GM23338 (cell line): ENCODE measurements around the gene COBL. TPM values are rescaled to one million over a fixed set of nuclear protein-coding genes. Genes with fewer than 3 reads are reported as not detected.

Experiments used
- ATAC-seq: fragments of 200-7000 bp; cut with Tn5 transposase; 3 replicates; pipeline ENCODE4 v1.9.1; 2020
- DNase-seq: peaks from one replicate; pipeline ENCODE4 v3.0.0-alpha.2; 2015; ENCODE audit warnings: low spot score
- H2AFZ ChIP-seq: fragments of 200-600 bp; sonication (generic); 2 replicates; pipeline ENCODE4 v1.8.0; 2016; ENCODE audit warnings: antibody characterized with exemption, mild to moderate bottlenecking, moderate library complexity
- H3F3A ChIP-seq: fragments of 200-600 bp; sonication (generic); replicated peaks from 2 replicates; pipeline ENCODE4 v1.8.0; 2017; ENCODE audit warnings: antibody characterized with exemption, mixed run types, low read depth
- H3K27ac ChIP-seq: fragments of 200-600 bp; sonication (generic); 2 replicates; pipeline ENCODE4 v1.6.1; 2016; ENCODE audit warnings: low read depth
- H3K27me3 ChIP-seq: fragments of 200-600 bp; sonication (generic); 2 replicates; pipeline ENCODE4 v1.8.0; 2016; ENCODE audit warnings: mild to moderate bottlenecking, mixed run types, moderate library complexity; ENCODE audit not compliant: insufficient read depth
- H3K36me3 ChIP-seq: fragments of 200-600 bp; sonication (generic); 2 replicates; pipeline ENCODE4 v1.8.0; 2016; ENCODE audit warnings: mild to moderate bottlenecking; ENCODE audit not compliant: insufficient read depth
- H3K4me1 ChIP-seq: fragments of 200-600 bp; sonication (generic); 2 replicates; pipeline ENCODE4 v1.8.0; 2016; ENCODE audit warnings: mild to moderate bottlenecking, moderate library complexity; ENCODE audit not compliant: insufficient read depth
- H3K4me2 ChIP-seq: fragments of 200-600 bp; sonication (generic); 2 replicates; pipeline ENCODE4 v1.7.1; 2017; ENCODE audit warnings: mixed run types
- H3K4me3 ChIP-seq: fragments of 200-600 bp; sonication (generic); 2 replicates; pipeline ENCODE4 v1.6.1; 2016; ENCODE audit warnings: mixed run types
- H3K79me2 ChIP-seq: fragments of 200-600 bp; sonication (generic); replicated peaks from 2 replicates; pipeline ENCODE4 v1.8.0; 2017; ENCODE audit warnings: mild to moderate bottlenecking; ENCODE audit not compliant: insufficient read depth
- H3K9me2 ChIP-seq: fragments of 200-600 bp; sonication (generic); 2 replicates; pipeline ENCODE4 v1.8.0; 2017; ENCODE audit not compliant: insufficient read depth
- H4K20me1 ChIP-seq: fragments of 200-600 bp; sonication (generic); replicated peaks from 2 replicates; pipeline ENCODE4 v1.8.0; 2017; ENCODE audit warnings: mild to moderate bottlenecking; ENCODE audit not compliant: insufficient read depth
- H3K27ac Mint-ChIP-seq: 2 replicates; pipeline ENCODE4 v1.8.0; 2020; ENCODE audit warnings: inconsistent platforms, mild to moderate bottlenecking, moderate library complexity, mixed read lengths
- H3K27me3 Mint-ChIP-seq: 3 replicates; pipeline ENCODE4 v1.8.0; 2022; ENCODE audit warnings: low read depth, mild to moderate bottlenecking, moderate library complexity, mixed read lengths, inconsistent platforms; ENCODE audit not compliant: insufficient read depth, poor library complexity
- H3K36me3 Mint-ChIP-seq: 3 replicates; pipeline ENCODE4 v1.8.0; 2021; ENCODE audit warnings: low read depth, mild to moderate bottlenecking, inconsistent platforms, moderate library complexity, mixed read lengths
- H3K4me1 Mint-ChIP-seq: 3 replicates; pipeline ENCODE4 v1.8.0; 2020; ENCODE audit warnings: mild to moderate bottlenecking, inconsistent platforms, mixed read lengths
- H3K4me3 Mint-ChIP-seq: 3 replicates; pipeline ENCODE4 v1.8.0; 2021; ENCODE audit warnings: moderate library complexity, mild to moderate bottlenecking, inconsistent platforms, mixed read lengths
- H3K9me3 Mint-ChIP-seq: 3 replicates; pipeline ENCODE4 v1.8.0; 2020; ENCODE audit warnings: moderate library complexity, mild to moderate bottlenecking, inconsistent platforms, mixed read lengths
- EZH2 ChIP-seq: fragments of 200-600 bp; sonication (generic); IDR thresholded peaks from one replicate; pipeline ENCODE4 v1.8.0; 2017; ENCODE audit warnings: antibody characterized with exemption, mild to moderate bottlenecking, low read depth; ENCODE audit not compliant: unreplicated experiment
- EZH2phosphoT487 ChIP-seq: fragments of 200-600 bp; sonication (generic); IDR thresholded peaks from one replicate; pipeline ENCODE4 v1.8.1; 2018; ENCODE audit warnings: antibody characterized with exemption; ENCODE audit not compliant: unreplicated experiment
- STAT1 ChIP-seq: IDR thresholded peaks from one replicate; pipeline ENCODE4 v1.6.1; 2016; ENCODE audit warnings: antibody characterized with exemption; ENCODE audit not compliant: unreplicated experiment
- ZNF114 ChIP-seq: fragments of 250-450 bp; sonication (Bioruptor Pico); IDR thresholded peaks from 2 replicates; pipeline ENCODE4 v1.5.0; 2020; ENCODE audit warnings: mild to moderate bottlenecking, moderate library complexity
- polyA plus RNA-seq: library from polyadenylated mRNA; unstranded; fragments of >200 nt; fragmentation: Nextera tagmentation; extraction: Ambion mirVana; gene quantifications from 2 replicates; pipeline ENCODE4 v1.2.1, GENCODE V29; 2016
- total RNA-seq: library from RNA; depleted of rRNA; stranded (reverse); fragments of >200 nt; shearing (Covaris generic); gene quantifications from 2 replicates; pipeline ENCODE4 v1.2.3, GENCODE V29; 2014
- TF ChIP-seq, protein P1 (sequence below): IDR thresholded peaks from 2 replicates; pipeline ENCODE4 v1.6.1; 2016; ENCODE audit warnings: antibody characterized with exemption
- TF ChIP-seq, protein P2 (sequence below): fragments of 250-450 bp; sonication (Bioruptor Pico); IDR thresholded peaks from 2 replicates; pipeline ENCODE4 v1.5.0; 2020; ENCODE audit warnings: mild to moderate bottlenecking, moderate library complexity
- TF ChIP-seq, protein P3 (sequence below): IDR thresholded peaks from one replicate; pipeline ENCODE4 v1.6.1; 2018; ENCODE audit warnings: antibody characterized with exemption; ENCODE audit not compliant: unreplicated experiment

COBL gene
- total and polyA plus RNA-seq, 2 experiments from 2014 or later, result 18.3 to 51.9 TPM

DNA sequence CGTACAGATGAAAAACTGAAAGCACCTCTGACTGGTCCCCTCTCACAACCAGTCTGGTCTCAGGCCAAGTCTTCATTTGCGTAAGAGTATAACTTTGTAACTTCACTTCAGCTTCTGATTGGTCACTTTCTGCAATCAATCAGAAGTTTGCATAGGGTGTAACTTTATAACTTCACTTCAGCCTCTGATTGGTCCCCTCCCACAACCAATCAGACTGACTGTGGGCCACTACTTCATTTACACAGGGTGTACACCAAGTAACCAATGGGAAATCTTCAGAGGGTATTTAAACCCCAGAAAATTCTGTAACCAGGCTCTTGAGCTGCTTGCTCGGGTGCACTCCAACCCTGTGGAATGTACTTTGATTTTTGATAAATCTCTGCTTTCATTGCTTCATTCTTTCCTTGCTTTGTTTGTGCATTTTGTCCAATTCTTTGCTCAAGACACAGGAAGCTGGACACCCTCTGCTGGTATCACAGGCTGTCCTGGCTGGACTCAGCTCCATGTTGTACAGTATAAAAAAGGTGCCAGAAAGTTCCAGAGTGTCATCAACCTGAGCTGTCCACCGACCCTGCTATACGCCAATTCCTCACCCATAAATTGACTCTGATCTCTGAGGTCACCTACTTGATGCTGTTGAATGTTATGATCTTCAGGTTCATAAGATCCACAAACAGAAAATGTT lies 74.5 kb downstream of the COBL start:
- Mint-ChIP-seq H3K36me3 (no peaks in the 10 kb centered on the region), H3K4me3 (no peak overlapping the region), H3K27me3 (peaks cover 6% of the 10 kb centered on the region), H3K4me1 (peaks cover 31% of the 10 kb centered on the region), H3K9me3 (no peaks in the 10 kb centered on the region; the same call in 2 of the 3 replicates), H3K27ac (no peak overlapping the region)
- ATAC-seq (no peak), DNase-seq (no peak)
- no peaks in the 10 kb centered on the region for H3K27me3 ChIP-seq
- 0 out of 2 replicates have a peak, but pooled peaks cover 3% of the 10 kb centered on the region for H3F3A ChIP-seq
- TF ChIP-seq ZNF114 (CRISPR knock-in tag) (no peak), EZH2phosphoT487 (no peak), EZH2 (no peak), STAT1 (no peak)
- TF ChIP-seq, protein P1, sequence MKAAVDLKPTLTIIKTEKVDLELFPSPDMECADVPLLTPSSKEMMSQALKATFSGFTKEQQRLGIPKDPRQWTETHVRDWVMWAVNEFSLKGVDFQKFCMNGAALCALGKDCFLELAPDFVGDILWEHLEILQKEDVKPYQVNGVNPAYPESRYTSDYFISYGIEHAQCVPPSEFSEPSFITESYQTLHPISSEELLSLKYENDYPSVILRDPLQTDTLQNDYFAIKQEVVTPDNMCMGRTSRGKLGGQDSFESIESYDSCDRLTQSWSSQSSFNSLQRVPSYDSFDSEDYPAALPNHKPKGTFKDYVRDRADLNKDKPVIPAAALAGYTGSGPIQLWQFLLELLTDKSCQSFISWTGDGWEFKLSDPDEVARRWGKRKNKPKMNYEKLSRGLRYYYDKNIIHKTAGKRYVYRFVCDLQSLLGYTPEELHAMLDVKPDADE, result no peak
- TF ChIP-seq, protein P2, sequence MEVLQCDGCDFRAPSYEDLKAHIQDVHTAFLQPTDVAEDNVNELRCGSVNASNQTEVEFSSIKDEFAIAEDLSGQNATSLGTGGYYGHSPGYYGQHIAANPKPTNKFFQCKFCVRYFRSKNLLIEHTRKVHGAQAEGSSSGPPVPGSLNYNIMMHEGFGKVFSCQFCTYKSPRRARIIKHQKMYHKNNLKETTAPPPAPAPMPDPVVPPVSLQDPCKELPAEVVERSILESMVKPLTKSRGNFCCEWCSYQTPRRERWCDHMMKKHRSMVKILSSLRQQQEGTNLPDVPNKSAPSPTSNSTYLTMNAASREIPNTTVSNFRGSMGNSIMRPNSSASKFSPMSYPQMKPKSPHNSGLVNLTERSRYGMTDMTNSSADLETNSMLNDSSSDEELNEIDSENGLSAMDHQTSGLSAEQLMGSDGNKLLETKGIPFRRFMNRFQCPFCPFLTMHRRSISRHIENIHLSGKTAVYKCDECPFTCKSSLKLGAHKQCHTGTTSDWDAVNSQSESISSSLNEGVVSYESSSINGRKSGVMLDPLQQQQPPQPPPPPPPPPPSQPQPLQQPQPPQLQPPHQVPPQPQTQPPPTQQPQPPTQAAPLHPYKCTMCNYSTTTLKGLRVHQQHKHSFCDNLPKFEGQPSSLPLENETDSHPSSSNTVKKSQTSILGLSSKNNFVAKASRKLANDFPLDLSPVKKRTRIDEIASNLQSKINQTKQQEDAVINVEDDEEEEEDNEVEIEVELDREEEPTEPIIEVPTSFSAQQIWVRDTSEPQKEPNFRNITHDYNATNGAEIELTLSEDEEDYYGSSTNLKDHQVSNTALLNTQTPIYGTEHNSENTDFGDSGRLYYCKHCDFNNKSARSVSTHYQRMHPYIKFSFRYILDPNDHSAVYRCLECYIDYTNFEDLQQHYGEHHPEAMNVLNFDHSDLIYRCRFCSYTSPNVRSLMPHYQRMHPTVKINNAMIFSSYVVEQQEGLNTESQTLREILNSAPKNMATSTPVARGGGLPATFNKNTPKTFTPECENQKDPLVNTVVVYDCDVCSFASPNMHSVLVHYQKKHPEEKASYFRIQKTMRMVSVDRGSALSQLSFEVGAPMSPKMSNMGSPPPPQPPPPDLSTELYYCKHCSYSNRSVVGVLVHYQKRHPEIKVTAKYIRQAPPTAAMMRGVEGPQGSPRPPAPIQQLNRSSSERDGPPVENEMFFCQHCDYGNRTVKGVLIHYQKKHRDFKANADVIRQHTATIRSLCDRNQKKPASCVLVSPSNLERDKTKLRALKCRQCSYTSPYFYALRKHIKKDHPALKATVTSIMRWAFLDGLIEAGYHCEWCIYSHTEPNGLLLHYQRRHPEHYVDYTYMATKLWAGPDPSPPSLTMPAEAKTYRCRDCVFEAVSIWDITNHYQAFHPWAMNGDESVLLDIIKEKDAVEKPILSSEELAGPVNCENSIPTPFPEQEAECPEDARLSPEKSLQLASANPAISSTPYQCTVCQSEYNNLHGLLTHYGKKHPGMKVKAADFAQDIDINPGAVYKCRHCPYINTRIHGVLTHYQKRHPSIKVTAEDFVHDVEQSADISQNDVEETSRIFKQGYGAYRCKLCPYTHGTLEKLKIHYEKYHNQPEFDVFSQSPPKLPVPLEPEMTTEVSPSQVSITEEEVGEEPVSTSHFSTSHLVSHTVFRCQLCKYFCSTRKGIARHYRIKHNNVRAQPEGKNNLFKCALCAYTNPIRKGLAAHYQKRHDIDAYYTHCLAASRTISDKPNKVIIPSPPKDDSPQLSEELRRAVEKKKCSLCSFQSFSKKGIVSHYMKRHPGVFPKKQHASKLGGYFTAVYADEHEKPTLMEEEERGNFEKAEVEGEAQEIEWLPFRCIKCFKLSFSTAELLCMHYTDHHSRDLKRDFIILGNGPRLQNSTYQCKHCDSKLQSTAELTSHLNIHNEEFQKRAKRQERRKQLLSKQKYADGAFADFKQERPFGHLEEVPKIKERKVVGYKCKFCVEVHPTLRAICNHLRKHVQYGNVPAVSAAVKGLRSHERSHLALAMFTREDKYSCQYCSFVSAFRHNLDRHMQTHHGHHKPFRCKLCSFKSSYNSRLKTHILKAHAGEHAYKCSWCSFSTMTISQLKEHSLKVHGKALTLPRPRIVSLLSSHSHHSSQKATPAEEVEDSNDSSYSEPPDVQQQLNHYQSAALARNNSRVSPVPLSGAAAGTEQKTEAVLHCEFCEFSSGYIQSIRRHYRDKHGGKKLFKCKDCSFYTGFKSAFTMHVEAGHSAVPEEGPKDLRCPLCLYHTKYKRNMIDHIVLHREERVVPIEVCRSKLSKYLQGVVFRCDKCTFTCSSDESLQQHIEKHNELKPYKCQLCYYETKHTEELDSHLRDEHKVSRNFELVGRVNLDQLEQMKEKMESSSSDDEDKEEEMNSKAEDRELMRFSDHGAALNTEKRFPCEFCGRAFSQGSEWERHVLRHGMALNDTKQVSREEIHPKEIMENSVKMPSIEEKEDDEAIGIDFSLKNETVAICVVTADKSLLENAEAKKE, result no peak
- TF ChIP-seq, protein P3, sequence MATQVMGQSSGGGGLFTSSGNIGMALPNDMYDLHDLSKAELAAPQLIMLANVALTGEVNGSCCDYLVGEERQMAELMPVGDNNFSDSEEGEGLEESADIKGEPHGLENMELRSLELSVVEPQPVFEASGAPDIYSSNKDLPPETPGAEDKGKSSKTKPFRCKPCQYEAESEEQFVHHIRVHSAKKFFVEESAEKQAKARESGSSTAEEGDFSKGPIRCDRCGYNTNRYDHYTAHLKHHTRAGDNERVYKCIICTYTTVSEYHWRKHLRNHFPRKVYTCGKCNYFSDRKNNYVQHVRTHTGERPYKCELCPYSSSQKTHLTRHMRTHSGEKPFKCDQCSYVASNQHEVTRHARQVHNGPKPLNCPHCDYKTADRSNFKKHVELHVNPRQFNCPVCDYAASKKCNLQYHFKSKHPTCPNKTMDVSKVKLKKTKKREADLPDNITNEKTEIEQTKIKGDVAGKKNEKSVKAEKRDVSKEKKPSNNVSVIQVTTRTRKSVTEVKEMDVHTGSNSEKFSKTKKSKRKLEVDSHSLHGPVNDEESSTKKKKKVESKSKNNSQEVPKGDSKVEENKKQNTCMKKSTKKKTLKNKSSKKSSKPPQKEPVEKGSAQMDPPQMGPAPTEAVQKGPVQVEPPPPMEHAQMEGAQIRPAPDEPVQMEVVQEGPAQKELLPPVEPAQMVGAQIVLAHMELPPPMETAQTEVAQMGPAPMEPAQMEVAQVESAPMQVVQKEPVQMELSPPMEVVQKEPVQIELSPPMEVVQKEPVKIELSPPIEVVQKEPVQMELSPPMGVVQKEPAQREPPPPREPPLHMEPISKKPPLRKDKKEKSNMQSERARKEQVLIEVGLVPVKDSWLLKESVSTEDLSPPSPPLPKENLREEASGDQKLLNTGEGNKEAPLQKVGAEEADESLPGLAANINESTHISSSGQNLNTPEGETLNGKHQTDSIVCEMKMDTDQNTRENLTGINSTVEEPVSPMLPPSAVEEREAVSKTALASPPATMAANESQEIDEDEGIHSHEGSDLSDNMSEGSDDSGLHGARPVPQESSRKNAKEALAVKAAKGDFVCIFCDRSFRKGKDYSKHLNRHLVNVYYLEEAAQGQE, result no peak
- no peak overlapping the region for H3K4me3 ChIP-seq
- H3K27ac ChIP-seq, result no peak overlapping the region
- H3K9me2 ChIP-seq, result no peaks in the 10 kb centered on the region
- H3K36me3 ChIP-seq, result no peaks in the 10 kb centered on the region; the same call in 1 of the 2 replicates
- peaks cover 45% of the 10 kb centered on the region for H4K20me1 ChIP-seq
- peaks cover 75% of the 10 kb centered on the region for H3K79me2 ChIP-seq
- peaks cover 30% of the 10 kb centered on the region for H3K4me1 ChIP-seq
- no peak overlapping the region for H3K4me2 ChIP-seq
- no peak overlapping the region for H2AFZ ChIP-seq
